NCI-H1436 (cell line): ENCODE results near the gene TMPRSS11D.

ENCODE experiments used
- DNase-seq: peaks from one replicate; lab custom pipeline; 2025; lab: John Stamatoyannopoulos, UW

Gene TMPRSS11D

GRCh38 chr4:67883902-67884301, at the start of gene TMPRSS11D:
Gene TMPRSS11D, minus strand, starts transcription at chr4:67884002. Its CDS starts 69 bp downstream, at chr4:67883933.
- DNase-seq: no peak

GRCh38 chr4:67933038-67933437, 49.2 kb upstream of the TMPRSS11D start:
- no peak for DNase-seq

GRCh38 chr4:67931256-67931655, 47.5 kb upstream of the TMPRSS11D start:
- DNase-seq: no peak

GRCh38 chr4:67929426-67929825, 45.6 kb upstream of the TMPRSS11D start:
- no peak for DNase-seq

GRCh38 chr4:67928546-67928945, 44.7 kb upstream of the TMPRSS11D start:
- no peak for DNase-seq

- DNase-seq: no peak
Observed at GRCh38 chr4:67927251-67927650, 43.4 kb upstream of the TMPRSS11D start.

GRCh38 chr4:67926485-67926884, 42.7 kb upstream of the TMPRSS11D start:
- DNase-seq: no peak

- DNase-seq: no peak
Observed at GRCh38 chr4:67922697-67923096, 38.9 kb upstream of the TMPRSS11D start.

GRCh38 chr4:67918428-67918827, 34.6 kb upstream of the TMPRSS11D start:
- DNase-seq: peak; percentile 51

- DNase-seq: no peak
Observed at GRCh38 chr4:67915400-67915966, 31.7 kb upstream of the TMPRSS11D start.

GRCh38 chr4:67912080-67912479, 28.3 kb upstream of the TMPRSS11D start:
- no peak for DNase-seq

GRCh38 chr4:67911638-67912037, 27.8 kb upstream of the TMPRSS11D start:
- no peak for DNase-seq

- no peak for DNase-seq
Observed at GRCh38 chr4:67911141-67911540, 27.3 kb upstream of the TMPRSS11D start.

- no peak for DNase-seq
Observed at GRCh38 chr4:67910585-67910905, 26.7 kb upstream of the TMPRSS11D start.

- DNase-seq: no peak
Observed at GRCh38 chr4:67909905-67910584, 26.2 kb upstream of the TMPRSS11D start.

GRCh38 chr4:67907650-67908049, 23.8 kb upstream of the TMPRSS11D start:
- no peak for DNase-seq

GRCh38 chr4:67899096-67899495, 15.3 kb upstream of the TMPRSS11D start:
- DNase-seq: no peak

- no peak for DNase-seq
Observed at GRCh38 chr4:67897686-67898085, 13.9 kb upstream of the TMPRSS11D start.

GRCh38 chr4:67896421-67897065, 12.7 kb upstream of the TMPRSS11D start:
- no peak for DNase-seq

GRCh38 chr4:67894659-67895058, 10.9 kb upstream of the TMPRSS11D start:
- DNase-seq: no peak

GRCh38 chr4:67892905-67893304, 9.1 kb upstream of the TMPRSS11D start:
- DNase-seq: no peak

- no peak for DNase-seq
Observed at GRCh38 chr4:67892253-67892652, 8.5 kb upstream of the TMPRSS11D start.

- no peak for DNase-seq
Observed at GRCh38 chr4:67891645-67892044, 7.8 kb upstream of the TMPRSS11D start.

- DNase-seq: no peak
Observed at GRCh38 chr4:67886281-67886680, 2.5 kb upstream of the TMPRSS11D start.
